Erythroblast (primary cell): ENCODE measurements around the gene H19.

ENCODE experiments used
- GATA1 ChIP-seq: IDR thresholded peaks from 2 replicates; pipeline ENCODE4 v1.6.1; 2011; ENCODE audit warnings: low read depth, mild to moderate bottlenecking, control low read depth, low read length, moderate library complexity
- POLR2A ChIP-seq: IDR thresholded peaks from 2 replicates; pipeline ENCODE4 v1.6.1; 2011; ENCODE audit warnings: mild to moderate bottlenecking, low read length

DNA sequence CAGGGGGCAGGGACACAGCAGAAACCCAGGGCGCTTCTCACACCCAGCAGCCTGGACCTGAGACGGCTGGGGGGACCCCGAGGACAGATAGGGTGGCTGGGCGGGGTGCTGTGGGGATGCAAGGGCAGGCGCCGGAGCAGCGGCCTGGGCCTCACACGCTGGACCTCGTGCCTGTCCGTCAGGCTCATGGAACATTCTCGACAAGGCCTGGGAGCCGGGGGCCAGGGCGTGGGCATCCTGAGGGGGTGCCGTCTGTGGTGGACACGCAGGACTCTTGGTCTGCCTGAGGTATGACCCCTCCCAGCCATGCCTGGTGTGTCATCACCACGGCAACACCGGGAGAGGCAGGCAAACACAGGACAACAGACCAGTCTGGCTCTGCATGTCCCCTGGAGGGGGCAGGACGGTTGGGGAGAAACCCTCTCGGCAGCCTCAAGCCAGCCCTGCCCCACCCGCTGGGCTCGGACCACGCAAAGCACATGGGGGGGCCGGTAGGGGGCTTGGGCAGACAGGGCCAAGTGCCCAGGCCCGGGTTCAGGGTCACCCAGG, 29.1 kb downstream of the H19 start:
- no peak for TF ChIP-seq POLR2A
- TF ChIP-seq GATA1 = no peak
